ENCODE data around the gene DOK5. TPM values are rescaled to one million over a fixed set of nuclear protein-coding genes. Genes with fewer than 3 reads are reported as not detected.

DOK5 gene
- total RNA-seq, 3 donors from 2014 or later (not counting 1 experiment from before 2014, with no cell fraction given), result not detected

DNA sequence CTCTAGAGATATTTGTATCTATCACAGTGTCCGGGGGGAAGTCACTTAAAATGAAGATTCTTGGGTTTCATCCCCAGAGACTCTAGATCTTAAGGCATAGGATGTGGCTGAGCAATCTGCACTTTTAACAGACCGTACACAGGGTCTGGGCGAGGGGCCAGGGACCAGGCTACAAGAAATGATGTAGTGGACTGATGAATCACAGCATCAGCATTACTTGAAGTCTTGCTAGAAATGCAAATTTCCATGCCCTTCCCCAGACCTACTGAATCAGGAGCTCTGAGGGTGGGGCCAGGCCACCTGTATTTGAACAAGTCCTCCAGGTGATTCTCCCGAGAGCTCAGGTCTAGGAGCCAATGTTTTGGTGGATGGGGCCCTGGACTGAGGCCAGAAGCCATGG is 168.4 kb downstream of the DOK5 start:
- Mint-ChIP-seq H3K4me3 (no peak overlapping the region), H3K4me1 (no peaks in the 10 kb centered on the region), H3K36me3 (no peaks in the 10 kb centered on the region), H3K27ac (no peak overlapping the region), H3K9me3 (no peaks in the 10 kb centered on the region), H3K27me3 (ENCODE audit: low read depth in 2 of 2) (peaks cover 0 to 10% of the 10 kb centered on the region in 2 donors)
- H3K9me3 ChIP-seq (ENCODE audit: control insufficient read depth, insufficient read depth, low read length), result no peaks in the 10 kb centered on the region
- TF ChIP-seq, protein P1, sequence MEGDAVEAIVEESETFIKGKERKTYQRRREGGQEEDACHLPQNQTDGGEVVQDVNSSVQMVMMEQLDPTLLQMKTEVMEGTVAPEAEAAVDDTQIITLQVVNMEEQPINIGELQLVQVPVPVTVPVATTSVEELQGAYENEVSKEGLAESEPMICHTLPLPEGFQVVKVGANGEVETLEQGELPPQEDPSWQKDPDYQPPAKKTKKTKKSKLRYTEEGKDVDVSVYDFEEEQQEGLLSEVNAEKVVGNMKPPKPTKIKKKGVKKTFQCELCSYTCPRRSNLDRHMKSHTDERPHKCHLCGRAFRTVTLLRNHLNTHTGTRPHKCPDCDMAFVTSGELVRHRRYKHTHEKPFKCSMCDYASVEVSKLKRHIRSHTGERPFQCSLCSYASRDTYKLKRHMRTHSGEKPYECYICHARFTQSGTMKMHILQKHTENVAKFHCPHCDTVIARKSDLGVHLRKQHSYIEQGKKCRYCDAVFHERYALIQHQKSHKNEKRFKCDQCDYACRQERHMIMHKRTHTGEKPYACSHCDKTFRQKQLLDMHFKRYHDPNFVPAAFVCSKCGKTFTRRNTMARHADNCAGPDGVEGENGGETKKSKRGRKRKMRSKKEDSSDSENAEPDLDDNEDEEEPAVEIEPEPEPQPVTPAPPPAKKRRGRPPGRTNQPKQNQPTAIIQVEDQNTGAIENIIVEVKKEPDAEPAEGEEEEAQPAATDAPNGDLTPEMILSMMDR (IDR thresholded peaks at IDR 0.05), result no peak
- no peak overlapping the region for H3K4me3 ChIP-seq (ENCODE audit: low read length)
- ATAC-seq, result no peak
- no peak for DNase-seq
- intact Hi-C loops (cut with micrococcal nuclease), result loop anchor here (10.0 kb wide), 1 partner anchor 439 kb away; the partner anchor contains the start of gene PFDN4
- H3K36me3 ChIP-seq (ENCODE audit: control insufficient read depth, insufficient read depth, low read length), result no peaks in the 10 kb centered on the region
- WGBS (ENCODE audit: insufficient coverage), result 86% methylated on average over 4 of the region's 4 CpGs
- H3K27me3 ChIP-seq (ENCODE audit: control insufficient read depth, insufficient read depth, low read length), result no peaks in the 10 kb centered on the region
- H3K4me1 ChIP-seq (ENCODE audit: control insufficient read depth, insufficient read depth, low read length), result no peaks in the 10 kb centered on the region
- no peak overlapping the region for H3K27ac ChIP-seq (ENCODE audit: low read length)

DNA sequence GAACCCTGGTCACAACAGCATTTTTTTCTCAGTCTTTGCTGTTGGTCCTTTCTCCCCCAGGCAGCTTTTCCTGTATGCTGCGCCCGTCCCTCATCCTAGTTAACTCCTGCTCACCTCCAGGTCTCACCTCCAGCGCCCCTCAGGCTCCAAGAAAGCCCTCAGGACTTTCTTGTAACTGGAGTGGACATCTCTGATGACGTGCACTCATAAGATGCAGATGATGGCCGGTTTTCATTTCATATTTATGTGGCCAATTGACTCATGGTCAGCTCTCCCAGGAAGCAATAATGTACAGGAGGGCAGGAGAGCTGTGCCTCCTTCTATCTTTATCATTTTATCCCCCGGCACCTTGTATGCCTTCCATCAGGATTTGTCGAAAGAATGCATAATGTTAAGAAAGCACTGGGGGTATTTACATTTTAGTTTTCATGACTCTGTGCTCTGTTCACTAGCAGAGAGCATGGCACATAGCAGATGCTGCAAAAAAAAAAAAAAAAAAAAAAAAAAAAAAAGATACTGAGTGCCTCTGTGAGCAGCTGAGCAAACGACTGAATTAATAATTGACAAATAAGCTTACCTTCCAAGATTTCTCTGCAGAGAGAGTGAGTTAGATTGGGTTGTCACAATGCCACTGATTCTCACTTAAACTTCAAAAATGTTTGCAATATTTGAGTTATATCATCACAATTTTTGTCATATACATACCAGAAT is 170.2 kb downstream of the DOK5 start:
- intact Hi-C loops (cut with micrococcal nuclease), result loop anchor here (10.0 kb wide), 1 partner anchor 441 kb away; the partner anchor contains the start of gene PFDN4
- H3K27ac ChIP-seq (ENCODE audit: low read length), result no peak overlapping the region
- H3K27ac Mint-ChIP-seq, result no peak overlapping the region
- no peaks in the 10 kb centered on the region for H3K4me1 Mint-ChIP-seq
- H3K4me3 Mint-ChIP-seq, result no peak overlapping the region
- H3K36me3 ChIP-seq (ENCODE audit: control insufficient read depth, insufficient read depth, low read length), result no peaks in the 10 kb centered on the region
- TF ChIP-seq, protein P1 (IDR thresholded peaks at IDR 0.05), result no peak
- no peak overlapping the region for H3K4me3 ChIP-seq (ENCODE audit: low read length)
- H3K4me1 ChIP-seq (ENCODE audit: control insufficient read depth, insufficient read depth, low read length), result no peaks in the 10 kb centered on the region
- 55% methylated on average over 7 of the region's 8 CpGs for WGBS (ENCODE audit: insufficient coverage)
- no peaks in the 10 kb centered on the region for H3K36me3 Mint-ChIP-seq
- no peaks in the 10 kb centered on the region for H3K9me3 ChIP-seq (ENCODE audit: control insufficient read depth, insufficient read depth, low read length)
- no peaks in the 10 kb centered on the region for H3K27me3 ChIP-seq (ENCODE audit: control insufficient read depth, insufficient read depth, low read length)
- ATAC-seq, result no peak
- no peaks in the 10 kb centered on the region for H3K9me3 Mint-ChIP-seq
- no peak for DNase-seq
- H3K27me3 Mint-ChIP-seq (ENCODE audit: low read depth in 2 of 2), result peaks cover 6 to 8% of the 10 kb centered on the region in 2 donors

DNA sequence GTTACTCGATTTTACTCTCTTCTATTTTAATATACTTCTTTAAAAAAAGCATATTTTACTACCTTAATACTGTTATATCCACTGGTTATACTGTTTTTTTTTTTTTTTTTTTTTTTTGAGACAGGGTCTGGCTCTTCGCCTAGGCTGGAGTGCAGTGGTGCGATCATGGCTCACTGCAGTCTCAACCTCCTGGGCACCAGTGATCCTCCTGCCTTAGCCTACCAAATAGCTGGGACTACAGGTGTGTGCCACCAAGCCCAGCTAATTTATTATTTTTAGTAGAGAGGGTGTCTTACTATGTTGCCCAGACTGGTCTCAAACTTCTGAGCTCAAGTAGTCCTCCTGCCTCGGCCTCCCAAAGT is 170.7 kb downstream of the DOK5 start:
- DNase-seq, result no peak
- Histone ChIP-seq H3K4me1 (ENCODE audit: control insufficient read depth, insufficient read depth, low read length) (no peaks in the 10 kb centered on the region), H3K36me3 (ENCODE audit: control insufficient read depth, insufficient read depth, low read length) (no peaks in the 10 kb centered on the region)

More for the DNA sequence above, 170.7 kb downstream of the DOK5 start:
- H3K27me3 Mint-ChIP-seq (ENCODE audit: low read depth in 2 of 2), result peaks cover 11 to 12% of the 10 kb centered on the region in 2 donors
- 89% methylated on average over 3 of the region's 4 CpGs for WGBS (ENCODE audit: insufficient coverage)
- Histone ChIP-seq H3K4me3 (ENCODE audit: low read length) (no peak overlapping the region), H3K27me3 (ENCODE audit: control insufficient read depth, insufficient read depth, low read length) (no peaks in the 10 kb centered on the region), H3K27ac (ENCODE audit: low read length) (no peak overlapping the region), H3K9me3 (ENCODE audit: control insufficient read depth, insufficient read depth, low read length) (no peaks in the 10 kb centered on the region)
- ATAC-seq, result no peak
- H3K36me3 Mint-ChIP-seq, result no peaks in the 10 kb centered on the region
- no peaks in the 10 kb centered on the region for H3K9me3 Mint-ChIP-seq
- no peak overlapping the region for H3K27ac Mint-ChIP-seq
- no peak overlapping the region for H3K4me3 Mint-ChIP-seq
- TF ChIP-seq, protein P1 (IDR thresholded peaks at IDR 0.05), result no peak
- intact Hi-C loops (cut with micrococcal nuclease), result loop anchor here (10.0 kb wide), 1 partner anchor 441 kb away; the partner anchor contains the start of gene PFDN4
- H3K4me1 Mint-ChIP-seq, result no peaks in the 10 kb centered on the region
